Glutamatergic neuron (in vitro differentiated cells): ENCODE results near the gene MRPL17. TPM values are rescaled to one million over a fixed set of nuclear protein-coding genes. Genes with fewer than 3 reads are reported as not detected.
A peak's percentile ranks its signal among the peaks of the same experiment; 100 is the strongest.

Experiments
- DNase-seq: peaks from one replicate; pipeline ENCODE4 v3.0.0; 2022
- H3K27ac Mint-ChIP-seq: one replicate; pipeline ENCODE4 v1.8.0; 2020; ENCODE audit warnings: mild to moderate bottlenecking, mixed read lengths, inconsistent platforms; ENCODE audit not compliant: unreplicated experiment
- H3K27me3 Mint-ChIP-seq: one replicate; pipeline ENCODE4 v1.8.0; 2020; ENCODE audit warnings: mild to moderate bottlenecking, moderate library complexity, mixed read lengths, inconsistent platforms; ENCODE audit not compliant: unreplicated experiment
- H3K36me3 Mint-ChIP-seq: one replicate; pipeline ENCODE4 v1.8.0; 2020; ENCODE audit warnings: mild to moderate bottlenecking, mixed read lengths, inconsistent platforms; ENCODE audit not compliant: unreplicated experiment
- H3K4me1 Mint-ChIP-seq: one replicate; pipeline ENCODE4 v1.8.0; 2020; ENCODE audit warnings: mild to moderate bottlenecking, low read depth, mixed read lengths, inconsistent platforms; ENCODE audit not compliant: unreplicated experiment
- H3K4me3 Mint-ChIP-seq: one replicate; pipeline ENCODE4 v1.8.0; 2020; ENCODE audit warnings: mild to moderate bottlenecking, mixed read lengths, inconsistent platforms; ENCODE audit not compliant: unreplicated experiment
- H3K9me3 Mint-ChIP-seq: one replicate; pipeline ENCODE4 v1.8.0; 2020; ENCODE audit warnings: mild to moderate bottlenecking, moderate library complexity, mixed read lengths, inconsistent platforms; ENCODE audit not compliant: unreplicated experiment
- total RNA-seq: library from RNA; stranded (reverse); fragmentation: NEBNext Ultra II Directional; extraction: Animal tissue kit (Norgen Biotek cat#: 25700); gene quantifications from one replicate; pipeline ENCODE4 v1.2.1, GENCODE V29; 2021; ENCODE audit not compliant: unreplicated experiment
- TF ChIP-seq, protein P1 (sequence below): fragments of 200-600 bp; sonication (generic); IDR thresholded peaks from one replicate; pipeline ENCODE4 v1.5.0; 2021; ENCODE audit not compliant: partially characterized antibody, unreplicated experiment

Gene MRPL17
- total RNA-seq, 1 donor from 2014 or later, result 23.3 TPM

GRCh38 chr11:6655020-6655789, 27.9 kb downstream of the MRPL17 start:
- H3K4me1 Mint-ChIP-seq, result peaks cover 4% of the 10 kb centered on the region
- H3K4me3 Mint-ChIP-seq, result no peak overlapping the region
- TF ChIP-seq, protein P1, sequence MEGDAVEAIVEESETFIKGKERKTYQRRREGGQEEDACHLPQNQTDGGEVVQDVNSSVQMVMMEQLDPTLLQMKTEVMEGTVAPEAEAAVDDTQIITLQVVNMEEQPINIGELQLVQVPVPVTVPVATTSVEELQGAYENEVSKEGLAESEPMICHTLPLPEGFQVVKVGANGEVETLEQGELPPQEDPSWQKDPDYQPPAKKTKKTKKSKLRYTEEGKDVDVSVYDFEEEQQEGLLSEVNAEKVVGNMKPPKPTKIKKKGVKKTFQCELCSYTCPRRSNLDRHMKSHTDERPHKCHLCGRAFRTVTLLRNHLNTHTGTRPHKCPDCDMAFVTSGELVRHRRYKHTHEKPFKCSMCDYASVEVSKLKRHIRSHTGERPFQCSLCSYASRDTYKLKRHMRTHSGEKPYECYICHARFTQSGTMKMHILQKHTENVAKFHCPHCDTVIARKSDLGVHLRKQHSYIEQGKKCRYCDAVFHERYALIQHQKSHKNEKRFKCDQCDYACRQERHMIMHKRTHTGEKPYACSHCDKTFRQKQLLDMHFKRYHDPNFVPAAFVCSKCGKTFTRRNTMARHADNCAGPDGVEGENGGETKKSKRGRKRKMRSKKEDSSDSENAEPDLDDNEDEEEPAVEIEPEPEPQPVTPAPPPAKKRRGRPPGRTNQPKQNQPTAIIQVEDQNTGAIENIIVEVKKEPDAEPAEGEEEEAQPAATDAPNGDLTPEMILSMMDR, result no peak
- no peak overlapping the region for H3K27ac Mint-ChIP-seq
- H3K36me3 Mint-ChIP-seq, result no peaks in the 10 kb centered on the region
- DNase-seq, result peak; percentile 71
- peaks cover 6% of the 10 kb centered on the region for H3K27me3 Mint-ChIP-seq
- peaks cover 3% of the 10 kb centered on the region for H3K9me3 Mint-ChIP-seq

GRCh38 chr11:6654281-6655019, 28.7 kb downstream of the MRPL17 start:
- TF ChIP-seq, protein P1, result no peak
- Mint-ChIP-seq H3K9me3 (peaks cover 3% of the 10 kb centered on the region), H3K27ac (no peak overlapping the region), H3K27me3 (peaks cover 6% of the 10 kb centered on the region), H3K36me3 (no peaks in the 10 kb centered on the region), H3K4me3 (no peak overlapping the region), H3K4me1 (peaks cover 4% of the 10 kb centered on the region)
- peak; percentile 47 for DNase-seq

DNA sequence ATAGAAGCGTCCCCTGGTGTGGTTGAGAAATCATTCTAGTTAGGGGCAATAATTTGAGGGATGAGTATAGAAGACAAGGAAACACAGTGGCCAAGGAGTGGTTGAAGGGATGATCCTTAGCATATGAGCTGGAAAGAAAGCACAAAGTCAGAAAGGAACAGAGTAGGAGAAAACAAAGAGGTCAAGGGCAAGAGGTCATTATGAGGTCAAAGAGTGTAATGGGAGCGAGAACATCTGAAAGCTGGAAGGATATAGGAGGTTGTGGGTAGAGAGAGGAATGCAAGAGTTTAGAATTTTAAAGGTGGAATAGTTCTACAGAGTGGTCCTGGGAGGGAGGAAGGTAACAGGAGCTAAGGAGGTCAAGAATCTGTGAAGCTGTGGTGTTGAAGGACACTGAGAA, 29.5 kb downstream of the MRPL17 start:
- TF ChIP-seq, protein P1, result no peak
- Mint-ChIP-seq H3K4me3 (no peak overlapping the region), H3K36me3 (no peaks in the 10 kb centered on the region), H3K27me3 (peaks cover 6% of the 10 kb centered on the region), H3K27ac (no peak overlapping the region), H3K4me1 (peaks cover 4% of the 10 kb centered on the region), H3K9me3 (peaks cover 3% of the 10 kb centered on the region)
- no peak for DNase-seq

GRCh38 chr11:6653097-6653496, 30.0 kb downstream of the MRPL17 start:
- Mint-ChIP-seq H3K9me3 (peaks cover 3% of the 10 kb centered on the region), H3K4me1 (peaks cover 4% of the 10 kb centered on the region), H3K27me3 (peaks cover 6% of the 10 kb centered on the region), H3K27ac (no peak overlapping the region), H3K36me3 (no peaks in the 10 kb centered on the region), H3K4me3 (no peak overlapping the region)
- no peak for DNase-seq
- TF ChIP-seq, protein P1, result no peak

GRCh38 chr11:6652182-6652581, 31.0 kb downstream of the MRPL17 start:
- Mint-ChIP-seq H3K27ac (no peak overlapping the region), H3K4me3 (no peak overlapping the region), H3K9me3 (peaks cover 3% of the 10 kb centered on the region), H3K36me3 (no peaks in the 10 kb centered on the region), H3K4me1 (peaks cover 4% of the 10 kb centered on the region), H3K27me3 (peaks cover 6% of the 10 kb centered on the region)
- TF ChIP-seq, protein P1, result no peak
- DNase-seq, result no peak
